Ovary (tissue), 3 donors: Measurements from ENCODE around the gene ADORA1.

Source experiments
- CTCF ChIP-seq, 3 donors: fragments of 450-650 bp in 2 of 3; fragments of 200-600 bp in 1 of 3; IDR thresholded peaks; one replicate each; pipeline versions ENCODE4 v1.5.1 to v1.8.0; 2016 to 2022; ENCODE audit warnings: antibody characterized with exemption in 3 of 3, mild to moderate bottlenecking in 1 of 3
- EP300 ChIP-seq: sonication (generic); formaldehyde crosslinking; IDR thresholded peaks from one replicate; pipeline ENCODE4 v1.6.1; 2017; ENCODE audit warnings: antibody characterized with exemption
- POLR2A ChIP-seq: fragments of 450-650 bp; IDR thresholded peaks from one replicate; pipeline ENCODE4 v1.6.1; 2017; ENCODE audit warnings: antibody characterized with exemption, mild to moderate bottlenecking, moderate library complexity
- donor health status: DM: no; HTN: no; CAD: no.

- no peak for TF ChIP-seq CTCF (IDR thresholded peaks at IDR 0.05)
- no peak for TF ChIP-seq POLR2A
- TF ChIP-seq EP300 = no peak
Measured at GRCh38 chr1:203182387-203182953, 54.9 kb downstream of the ADORA1 start.
